Placental pericyte (primary cell): ENCODE results near the gene IQUB. TPM values are rescaled to one million over a fixed set of nuclear protein-coding genes. Genes with fewer than 3 reads are reported as not detected.

Experiments used
- small RNA-seq: library from RNA; depleted of rRNA; stranded (forward); fragments of <200 nt; gene quantifications from one replicate; pipeline ENCODE3, GENCODE V24; 2012; ENCODE audit warnings: low replicate concordance
- total RNA-seq: library from RNA; depleted of rRNA; stranded (reverse); fragments of >200 nt; gene quantifications from 2 replicates; pipeline ENCODE4 v1.2.3, GENCODE V29; 2012

Gene IQUB
- total RNA-seq: 0.57 and 0.66 TPM in 2 replicates

DNA sequence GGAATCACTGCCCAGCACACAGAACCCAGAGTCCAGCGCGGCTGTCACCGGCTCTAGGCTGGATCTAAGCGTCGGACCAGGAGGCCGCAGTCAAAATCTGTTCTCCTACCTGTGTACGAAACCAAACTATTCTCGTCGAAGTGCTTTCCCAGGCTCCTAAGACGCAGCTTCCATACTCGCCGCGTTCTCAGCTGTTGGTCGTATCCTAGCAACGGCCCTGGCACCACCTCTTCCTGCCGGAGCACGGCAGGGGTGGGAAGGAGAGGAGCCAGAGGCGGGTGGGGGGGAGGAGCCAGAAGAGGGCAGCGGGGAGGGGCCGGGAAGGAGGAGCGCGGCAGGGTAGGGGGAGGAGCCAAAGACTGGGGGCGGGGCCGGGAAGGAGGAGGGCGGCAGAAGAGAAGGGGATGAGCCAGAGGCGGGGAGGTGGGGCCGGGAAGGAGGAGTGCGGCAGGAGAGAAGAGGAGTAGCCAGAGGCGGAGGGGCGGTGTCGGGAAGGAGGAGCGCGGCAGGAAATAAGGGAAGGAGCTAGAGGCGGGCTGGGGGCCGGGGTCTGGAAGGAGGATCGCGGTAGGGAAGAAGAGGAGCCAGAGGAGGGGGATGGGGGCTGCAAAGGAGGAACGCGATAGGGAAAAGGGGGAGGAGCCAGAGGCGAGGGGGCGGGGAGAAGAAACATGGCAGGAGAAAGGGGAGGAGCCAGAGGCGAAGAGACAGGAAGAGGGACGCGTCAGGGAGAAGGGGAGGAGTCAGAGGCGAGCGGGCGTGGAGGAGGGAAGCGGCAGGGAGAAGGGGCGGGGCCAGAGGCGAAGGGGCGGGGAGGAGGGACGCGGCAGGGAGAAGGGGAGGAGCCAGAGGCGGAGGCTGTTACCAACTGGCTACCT lies at the start of gene IQUB:
IQUB (minus strand) TSS at position 213 of the 878 bp plus-strand sequence. CDS start 22,255 bp downstream, outside the sequence.

DNA sequence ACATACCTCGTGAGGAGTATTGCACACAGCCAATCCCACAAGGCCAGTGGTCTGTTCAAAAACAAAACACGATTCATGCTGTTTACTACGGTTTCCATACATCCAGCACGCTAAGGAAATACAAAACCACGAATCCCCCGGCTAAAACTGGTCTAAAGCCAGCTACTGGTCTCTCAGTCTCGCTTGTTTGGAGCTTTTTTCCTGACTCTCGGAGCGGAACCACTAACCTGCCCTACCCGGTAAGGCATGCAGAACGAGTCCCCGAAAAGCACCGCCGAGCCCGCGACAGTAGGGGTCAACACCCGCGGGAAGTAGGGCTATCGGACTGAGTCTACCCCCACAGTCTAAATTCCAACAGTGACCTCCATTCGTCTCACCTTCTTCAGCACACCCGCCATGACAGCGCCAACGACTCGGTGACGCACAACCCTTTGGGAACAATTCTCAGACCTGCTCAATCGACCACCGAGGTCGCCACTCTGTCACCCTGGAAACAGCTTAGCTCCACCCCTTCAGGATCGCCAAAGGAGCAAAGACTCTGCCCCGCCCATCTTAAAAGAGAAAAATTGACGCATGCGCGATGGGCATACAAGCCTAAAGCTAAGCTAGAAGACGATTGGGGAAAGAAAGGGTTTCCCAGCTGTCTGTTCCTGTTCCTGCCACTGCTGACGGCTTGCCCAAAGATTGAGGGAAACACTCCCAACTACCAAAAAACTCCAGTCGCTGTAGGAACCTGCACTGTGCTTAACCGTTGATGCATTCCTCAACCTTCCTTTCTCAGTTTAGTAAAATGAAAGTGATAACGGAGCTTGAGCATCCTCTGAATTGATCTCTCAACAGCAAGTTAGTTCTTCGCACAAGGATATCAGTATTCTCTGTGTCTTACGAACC lies 23.2 kb upstream of the IQUB start, which contains the start of gene NDUFA5:
NDUFA5 (minus strand) TSS at position 421 of the 891 bp plus-strand sequence; CDS start at position 398, 23 bp downstream.

Small RNAs within 50 kb of the gene (small RNA-seq; reads per million reads assigned to genes)
- not detected for gene RNU6-296P

Other genes with a start within 250 kb of the IQUB start
- gene NDUFA5, start 23.2 kb upstream of the IQUB start, total RNA-seq: 17.5 and 33.1 TPM in 2 replicates
- not detected in 2 replicates for gene ASB15, start 67.2 kb upstream of the IQUB start, total RNA-seq
- not detected in 2 replicates for gene LMOD2, start 121.3 kb upstream of the IQUB start, total RNA-seq
- 15.8 and 20.5 TPM in 2 replicates for gene WASL, start 214.4 kb upstream of the IQUB start, total RNA-seq